Calu3 (cell line): Measurements from ENCODE around the gene OPHN1. TPM values are rescaled to one million over a fixed set of nuclear protein-coding genes. Genes with fewer than 3 reads are reported as not detected.

ENCODE experiments used
- BruUV-seq: library from RNA; stranded (reverse); fragments of 400-500 nt; replicated peaks from 2 replicates; lab custom pipeline; 2021; lab: Mats Ljungman, UMichigan
- CTCF ChIA-PET: fragments of 300-600 bp; sonication (Branson Sonifier 250); formaldehyde crosslinking; loops from one replicate; lab custom pipeline; 2022; ENCODE audit warnings: antibody characterized with exemption; lab: Charles Lee
- DNase-seq: peaks from one replicate; pipeline ENCODE4 v3.0.0; 2022
- H3K27ac Mint-ChIP-seq: one replicate; pipeline ENCODE4 v1.8.0; 2022; ENCODE audit warnings: mixed read lengths; ENCODE audit not compliant: unreplicated experiment
- H3K27me3 Mint-ChIP-seq: one replicate; pipeline ENCODE4 v1.8.0; 2022; ENCODE audit warnings: mixed read lengths; ENCODE audit not compliant: unreplicated experiment
- H3K36me3 Mint-ChIP-seq: one replicate; pipeline ENCODE4 v1.8.0; 2022; ENCODE audit warnings: mild to moderate bottlenecking, moderate library complexity, mixed read lengths; ENCODE audit not compliant: insufficient read depth, unreplicated experiment
- H3K4me1 Mint-ChIP-seq: one replicate; pipeline ENCODE4 v1.8.0; 2022; ENCODE audit warnings: mild to moderate bottlenecking, low read depth, mixed read lengths; ENCODE audit not compliant: unreplicated experiment
- H3K4me3 Mint-ChIP-seq: one replicate; pipeline ENCODE4 v1.8.0; 2022; ENCODE audit warnings: mild to moderate bottlenecking, low read depth, moderate library complexity, mixed read lengths; ENCODE audit not compliant: unreplicated experiment
- H3K9me3 Mint-ChIP-seq: one replicate; pipeline ENCODE4 v1.8.0; 2022; ENCODE audit warnings: low read depth, mixed read lengths; ENCODE audit not compliant: unreplicated experiment
- CTCF ChIP-seq: fragments of 200-600 bp; IDR thresholded peaks from one replicate; pipeline ENCODE4 v1.8.0; 2022; ENCODE audit warnings: antibody characterized with exemption; ENCODE audit not compliant: unreplicated experiment
- intact Hi-C: fragments of 100-400 bp; cut with micrococcal nuclease; formaldehyde crosslinking; loops from one replicate; pipeline ENCODE4 v1.10.0; 2022; ENCODE audit not compliant: unreplicated experiment
- total RNA-seq: library from RNA; stranded (reverse); gene quantifications from 2 replicates; pipeline ENCODE4 v1.2.3, GENCODE V29; 2022

OPHN1 gene
- total RNA-seq, 1 experiment from 2014 or later = 13.1 TPM

DNA sequence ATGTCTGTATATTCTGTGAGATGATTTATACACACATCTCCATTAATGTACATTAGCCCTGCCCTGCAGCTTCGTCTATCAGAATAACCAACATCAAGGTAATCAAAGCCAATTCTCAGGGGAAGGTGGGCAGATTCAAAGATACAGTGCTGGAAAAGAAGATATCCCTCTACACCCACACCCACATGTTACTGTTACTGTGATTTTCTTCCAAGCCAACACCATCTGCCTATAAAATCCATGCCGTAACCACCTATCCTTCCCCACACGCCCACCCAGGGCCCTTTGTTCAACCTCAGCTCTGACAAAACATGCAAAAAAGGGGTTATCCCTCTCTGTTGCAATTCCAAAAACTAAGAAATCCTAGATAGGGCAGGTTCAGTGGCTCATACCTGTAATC, 20.0 kb downstream of the OPHN1 start:
- BruUV-seq = no TSS peak
- no peak overlapping the region for H3K27ac Mint-ChIP-seq
- no peaks in the 10 kb centered on the region for H3K9me3 Mint-ChIP-seq
- TF ChIP-seq CTCF = no peak
- CTCF ChIA-PET = no interaction called here
- intact Hi-C loops = no loop called here
- H3K4me1 Mint-ChIP-seq = peaks cover 5% of the 10 kb centered on the region
- DNase-seq = no peak
- H3K27me3 Mint-ChIP-seq = no peaks in the 10 kb centered on the region
- no peaks in the 10 kb centered on the region for H3K36me3 Mint-ChIP-seq
- no peak overlapping the region for H3K4me3 Mint-ChIP-seq

GRCh38 chrX:68411729-68412128, 21.6 kb downstream of the OPHN1 start:
- Mint-ChIP-seq H3K27ac (no peak overlapping the region), H3K9me3 (no peaks in the 10 kb centered on the region), H3K4me3 (no peak overlapping the region), H3K27me3 (no peaks in the 10 kb centered on the region), H3K4me1 (no peaks in the 10 kb centered on the region), H3K36me3 (no peaks in the 10 kb centered on the region)
- TF ChIP-seq CTCF = no peak
- BruUV-seq = no TSS peak
- no peak for DNase-seq
- CTCF ChIA-PET = no interaction called here
- intact Hi-C loops = no loop called here

DNA sequence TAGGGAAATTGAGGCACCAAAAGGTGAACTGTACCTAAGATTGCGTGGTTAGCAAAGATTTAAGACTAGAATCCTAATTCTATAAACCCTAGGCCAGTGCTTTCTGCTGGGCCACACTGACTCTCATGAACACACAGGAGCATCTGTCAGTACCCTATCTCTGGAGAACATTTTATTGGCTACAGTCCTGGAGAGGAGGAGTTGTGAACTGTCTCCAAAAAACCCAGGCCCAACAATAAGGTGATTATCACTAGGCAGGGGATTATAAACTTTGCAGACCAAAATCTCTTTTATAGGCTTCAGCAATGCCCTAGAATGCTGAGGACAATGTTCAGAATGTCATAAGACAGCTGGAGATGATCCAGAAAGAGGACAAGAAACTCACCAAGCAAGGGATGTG, 24.1 kb downstream of the OPHN1 start:
- Mint-ChIP-seq H3K27me3 (no peaks in the 10 kb centered on the region), H3K27ac (no peak overlapping the region), H3K4me3 (no peak overlapping the region), H3K4me1 (no peaks in the 10 kb centered on the region), H3K36me3 (no peaks in the 10 kb centered on the region), H3K9me3 (no peaks in the 10 kb centered on the region)
- BruUV-seq = no TSS peak
- no peak for TF ChIP-seq CTCF
- CTCF ChIA-PET = no interaction called here
- intact Hi-C loops = no loop called here
- DNase-seq = no peak

DNA sequence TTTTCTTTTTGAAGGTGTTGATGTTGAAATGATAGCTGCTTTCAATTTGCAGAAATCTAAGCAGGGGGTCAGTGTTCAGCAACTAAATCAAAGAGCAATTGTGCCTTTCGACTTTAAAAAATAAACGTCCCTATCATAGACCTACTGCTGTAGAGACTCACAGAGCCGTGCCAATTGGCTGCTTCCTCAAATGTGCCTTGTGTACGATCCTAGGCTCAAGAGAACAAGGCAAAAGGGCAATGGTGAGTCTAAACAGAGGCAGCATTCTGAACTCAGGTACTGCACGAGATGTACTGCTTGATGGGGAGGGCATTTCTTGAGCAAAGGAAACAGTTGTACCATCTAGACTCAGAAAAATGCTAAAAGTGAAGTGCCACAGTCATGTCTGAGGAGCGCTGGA, 29.8 kb downstream of the OPHN1 start:
- no peak overlapping the region for H3K4me3 Mint-ChIP-seq
- H3K4me1 Mint-ChIP-seq = peaks cover 8% of the 10 kb centered on the region
- H3K9me3 Mint-ChIP-seq = peaks cover 3% of the 10 kb centered on the region
- BruUV-seq = no TSS peak
- intact Hi-C loops = no loop called here
- no peak overlapping the region for H3K27ac Mint-ChIP-seq
- CTCF ChIA-PET = no interaction called here
- H3K36me3 Mint-ChIP-seq = no peaks in the 10 kb centered on the region
- no peak for DNase-seq
- no peak for TF ChIP-seq CTCF
- H3K27me3 Mint-ChIP-seq = no peaks in the 10 kb centered on the region
